OCI-LY3 (cell line): ENCODE results near the gene CD46.

ENCODE experiments used
- EZH2phosphoT487 ChIP-seq: fragments of 200-600 bp; shearing (Covaris generic); IDR thresholded peaks from 2 replicates; pipeline ENCODE4 v1.6.1; 2018; ENCODE audit warnings: antibody characterized with exemption, mixed run types, low read depth
- TF ChIP-seq, protein P1 (sequence below): fragments of 200-600, 300-600 bp; sonication (generic); IDR thresholded peaks from 2 replicates; pipeline ENCODE4 v1.5.1; 2014; ENCODE audit warnings: antibody characterized with exemption, low read length, low read depth

DNA sequence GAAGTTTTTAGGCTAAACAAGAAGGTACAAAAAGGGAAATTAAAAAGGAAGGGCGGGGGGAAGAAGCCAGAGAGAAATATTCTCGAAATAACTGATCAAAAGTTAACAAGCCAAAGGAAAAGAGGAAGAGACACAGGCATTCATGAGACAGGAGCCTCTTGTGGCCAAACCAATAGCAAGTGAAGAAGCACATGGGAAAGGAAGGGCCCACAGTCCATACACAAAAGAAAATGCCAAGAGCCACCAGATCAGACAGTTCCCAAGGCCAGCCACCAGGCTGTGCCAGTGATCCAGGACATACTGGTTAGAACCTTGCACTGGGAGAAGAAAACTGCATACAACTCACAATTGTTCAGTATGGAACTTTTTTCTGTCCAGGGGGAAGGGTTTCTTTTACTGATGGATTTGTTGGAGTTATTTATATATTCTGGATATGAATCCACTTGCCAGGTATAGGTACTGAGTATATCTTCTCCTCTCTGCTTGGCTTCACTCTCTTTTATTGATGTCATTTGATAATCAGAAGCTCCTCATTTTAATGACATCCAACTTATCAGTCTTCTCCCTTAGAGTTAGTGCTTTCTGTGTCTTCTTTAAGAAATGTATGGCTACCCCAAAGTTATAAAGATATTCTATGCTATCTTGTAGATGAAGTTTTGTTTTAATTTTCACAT is 76.8 kb downstream of the CD46 start:
- TF ChIP-seq, protein P1, sequence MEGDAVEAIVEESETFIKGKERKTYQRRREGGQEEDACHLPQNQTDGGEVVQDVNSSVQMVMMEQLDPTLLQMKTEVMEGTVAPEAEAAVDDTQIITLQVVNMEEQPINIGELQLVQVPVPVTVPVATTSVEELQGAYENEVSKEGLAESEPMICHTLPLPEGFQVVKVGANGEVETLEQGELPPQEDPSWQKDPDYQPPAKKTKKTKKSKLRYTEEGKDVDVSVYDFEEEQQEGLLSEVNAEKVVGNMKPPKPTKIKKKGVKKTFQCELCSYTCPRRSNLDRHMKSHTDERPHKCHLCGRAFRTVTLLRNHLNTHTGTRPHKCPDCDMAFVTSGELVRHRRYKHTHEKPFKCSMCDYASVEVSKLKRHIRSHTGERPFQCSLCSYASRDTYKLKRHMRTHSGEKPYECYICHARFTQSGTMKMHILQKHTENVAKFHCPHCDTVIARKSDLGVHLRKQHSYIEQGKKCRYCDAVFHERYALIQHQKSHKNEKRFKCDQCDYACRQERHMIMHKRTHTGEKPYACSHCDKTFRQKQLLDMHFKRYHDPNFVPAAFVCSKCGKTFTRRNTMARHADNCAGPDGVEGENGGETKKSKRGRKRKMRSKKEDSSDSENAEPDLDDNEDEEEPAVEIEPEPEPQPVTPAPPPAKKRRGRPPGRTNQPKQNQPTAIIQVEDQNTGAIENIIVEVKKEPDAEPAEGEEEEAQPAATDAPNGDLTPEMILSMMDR = peak; percentile 95
- TF ChIP-seq EZH2phosphoT487 = no peak
